Measurements from ENCODE around the gene APPL2.

DNA sequence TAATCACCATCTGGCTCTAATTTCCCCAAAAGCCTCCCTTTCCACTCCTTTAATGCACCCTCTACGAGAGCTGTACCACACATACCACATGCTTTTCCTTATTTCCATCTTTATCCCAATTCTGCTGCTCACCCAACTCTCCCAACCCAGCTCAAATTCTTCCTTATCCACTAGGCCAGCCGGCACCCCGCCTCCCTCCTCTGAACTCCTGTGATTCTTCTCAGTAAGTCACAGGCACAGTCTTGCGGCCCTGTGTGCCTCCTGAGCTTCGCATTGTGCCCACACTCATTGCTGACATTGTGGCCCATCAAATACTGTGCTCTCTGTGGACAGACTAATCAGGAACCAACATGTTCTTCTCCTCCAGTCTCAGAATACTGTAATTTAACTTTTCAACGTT is 45.4 kb downstream of the APPL2 start:
- TF ChIP-seq, protein P1, sequence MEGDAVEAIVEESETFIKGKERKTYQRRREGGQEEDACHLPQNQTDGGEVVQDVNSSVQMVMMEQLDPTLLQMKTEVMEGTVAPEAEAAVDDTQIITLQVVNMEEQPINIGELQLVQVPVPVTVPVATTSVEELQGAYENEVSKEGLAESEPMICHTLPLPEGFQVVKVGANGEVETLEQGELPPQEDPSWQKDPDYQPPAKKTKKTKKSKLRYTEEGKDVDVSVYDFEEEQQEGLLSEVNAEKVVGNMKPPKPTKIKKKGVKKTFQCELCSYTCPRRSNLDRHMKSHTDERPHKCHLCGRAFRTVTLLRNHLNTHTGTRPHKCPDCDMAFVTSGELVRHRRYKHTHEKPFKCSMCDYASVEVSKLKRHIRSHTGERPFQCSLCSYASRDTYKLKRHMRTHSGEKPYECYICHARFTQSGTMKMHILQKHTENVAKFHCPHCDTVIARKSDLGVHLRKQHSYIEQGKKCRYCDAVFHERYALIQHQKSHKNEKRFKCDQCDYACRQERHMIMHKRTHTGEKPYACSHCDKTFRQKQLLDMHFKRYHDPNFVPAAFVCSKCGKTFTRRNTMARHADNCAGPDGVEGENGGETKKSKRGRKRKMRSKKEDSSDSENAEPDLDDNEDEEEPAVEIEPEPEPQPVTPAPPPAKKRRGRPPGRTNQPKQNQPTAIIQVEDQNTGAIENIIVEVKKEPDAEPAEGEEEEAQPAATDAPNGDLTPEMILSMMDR (IDR thresholded peaks at IDR 0.05 in 4 of 5, conservative IDR thresholded peaks at IDR 0.05 in 1 of 5), result no peak
- no peak for TF ChIP-seq POLR2A (IDR thresholded peaks at IDR 0.05)
